ENCODE results near the gene EEF1AKMT4. TPM values are rescaled to one million over a fixed set of nuclear protein-coding genes. Genes with fewer than 3 reads are reported as not detected.

EEF1AKMT4 gene
- total and polyA plus RNA-seq, 2 of the 8 experiments (the other 6 are each of a cell fraction or from before 2014, with no cell fraction given) = 9.3 to 30.1 TPM

- peak; percentile 65; the same call in 1 of the 2 replicates for TF ChIP-seq EGR1 (IDR thresholded peaks at IDR 0.05; ENCODE audit: borderline replicate concordance, low read depth, low read length)
These were observed 19.9 kb upstream of the EEF1AKMT4 start, which contains the start of gene VWA5B2 (continued) for GRCh38 chr3:184229394-184230080.

Measured in H1 (cell line).